Activated CD4-positive, CD25-positive, alpha-beta regulatory T cell treated with anti-CD3 and anti-CD28 coated beads, Interleukin-2, amount 50 U/mL, for 16 hours (primary cell): ENCODE measurements around the gene HEPN1.

ENCODE experiments used
- DNase-seq: peaks from one replicate; pipeline ENCODE4 v3.0.0-alpha.2; 2020; ENCODE audit warnings: low read depth, low spot score

HEPN1 gene

GRCh38 chr11:124899383-124900145, 19.5 kb upstream of the HEPN1 start:
- DNase-seq: no peak

GRCh38 chr11:124900464-124900863, 18.6 kb upstream of the HEPN1 start:
- DNase-seq: no peak

DNA sequence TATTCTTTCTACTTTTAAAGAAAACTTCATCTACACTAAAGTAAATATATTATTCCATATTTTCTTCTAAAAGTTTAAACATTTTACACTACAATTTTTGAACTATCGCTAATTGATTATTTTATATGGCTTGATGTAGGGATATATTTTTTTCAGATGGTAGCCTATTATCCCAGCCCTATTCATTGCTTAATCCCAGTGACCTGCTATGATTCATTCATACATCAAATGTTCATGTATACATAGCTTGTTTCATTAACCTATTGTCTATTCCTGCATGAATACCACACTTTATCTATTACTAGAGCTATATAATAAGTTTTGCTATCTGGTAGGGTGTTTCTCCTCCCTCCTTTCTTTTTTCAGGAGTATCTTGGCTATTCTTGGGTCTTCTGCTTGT, 16.4 kb upstream of the HEPN1 start:
- DNase-seq: no peak

DNA sequence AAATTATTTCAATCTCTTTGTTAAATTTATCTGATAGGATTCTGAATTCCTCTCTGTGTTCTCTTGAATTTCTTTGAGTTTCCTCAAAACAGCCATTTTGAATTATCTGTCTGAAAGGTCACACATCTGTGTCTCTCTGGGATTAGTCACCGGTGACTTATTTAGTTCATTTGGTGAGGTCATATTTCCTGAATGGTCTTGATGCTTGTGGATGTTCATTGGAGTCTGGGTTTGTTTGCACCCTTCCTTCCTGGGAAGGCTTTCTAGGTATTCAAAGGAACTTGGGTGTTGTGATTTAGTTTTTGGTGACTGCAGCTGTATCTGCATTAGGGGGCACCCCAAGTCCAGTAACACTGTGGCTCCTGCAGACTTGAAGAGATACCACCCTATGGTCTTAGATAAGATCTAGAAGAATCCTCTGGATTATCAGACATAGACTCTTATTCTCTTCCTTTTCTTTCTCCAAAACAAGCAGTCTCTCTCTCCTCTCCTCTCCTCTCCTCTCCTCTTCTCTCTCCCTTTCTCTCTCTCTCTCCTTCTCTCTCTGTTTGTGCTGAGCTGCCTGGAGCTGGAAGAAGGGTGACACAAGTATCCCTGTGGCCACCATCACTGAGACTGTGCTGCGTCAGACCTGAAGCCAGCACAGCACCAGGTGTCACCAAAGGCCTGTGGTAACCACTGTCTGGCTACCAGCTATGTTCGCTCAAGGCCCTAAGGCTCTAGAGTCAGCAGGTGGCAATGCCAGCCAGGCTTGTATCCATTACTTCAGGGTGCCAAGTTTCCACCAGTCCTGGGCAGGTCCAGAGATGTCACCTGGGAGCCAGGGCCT, 3.3 kb upstream of the HEPN1 start:
- no peak for DNase-seq

DNA sequence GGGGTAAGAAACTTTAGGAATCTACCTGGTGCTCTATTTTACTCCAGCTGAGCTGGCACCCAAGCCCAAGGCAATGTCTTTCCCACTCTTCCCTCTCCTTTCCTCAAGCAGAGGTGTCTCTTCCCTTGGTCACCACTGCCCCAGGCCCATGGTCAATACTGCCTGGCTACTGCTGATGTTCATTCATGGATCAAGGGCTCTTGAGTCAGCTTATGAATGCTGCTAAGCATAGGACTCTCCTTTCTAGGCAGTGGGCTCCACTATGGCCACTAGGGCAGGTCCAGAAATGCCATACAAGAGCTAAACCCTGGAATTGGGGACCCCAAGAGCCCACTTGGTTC, 2.7 kb upstream of the HEPN1 start:
- DNase-seq: no peak

GRCh38 chr11:124917115-124917637, 1.9 kb upstream of the HEPN1 start:
- DNase-seq: no peak

DNA sequence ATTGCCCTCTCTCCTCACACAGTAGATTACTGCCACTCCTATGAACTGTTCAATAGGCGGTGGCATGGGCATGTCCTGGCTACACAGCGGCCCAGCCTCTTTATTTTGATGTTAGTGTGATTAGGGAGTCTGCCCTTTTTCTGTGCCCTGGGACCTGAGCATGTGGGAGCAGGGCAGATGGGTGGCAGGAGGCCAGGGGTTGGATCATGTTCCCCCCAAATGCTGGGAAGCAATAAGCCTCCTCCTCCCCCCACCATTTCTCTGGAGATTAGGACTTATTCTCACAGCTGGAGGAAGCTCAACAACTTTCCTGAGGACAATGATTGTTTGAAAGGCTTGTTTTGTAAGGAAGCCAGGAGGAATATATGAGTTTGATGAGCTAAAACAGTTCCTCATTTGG, 848 bp downstream of the HEPN1 start:
- no peak for DNase-seq

DNA sequence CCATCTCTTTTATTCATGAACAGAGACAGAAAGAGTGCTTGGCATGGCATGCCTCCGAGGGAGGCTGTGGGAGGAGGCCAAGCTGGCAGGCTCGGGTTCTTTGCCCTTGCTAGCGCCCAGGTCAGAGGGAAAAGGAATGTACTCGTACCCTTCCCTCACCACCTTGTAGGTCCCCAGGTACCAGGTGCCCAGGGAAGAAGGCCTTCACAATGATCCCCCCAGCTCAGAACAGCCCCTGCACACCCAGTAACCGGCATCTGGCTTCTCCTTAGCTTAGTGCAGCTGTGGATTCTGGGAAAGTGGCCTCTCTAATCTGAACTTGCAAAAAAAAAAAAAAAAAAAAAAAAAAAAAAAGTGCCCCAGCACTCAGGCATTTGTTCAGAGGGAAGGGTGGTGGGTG, 1.3 kb downstream of the HEPN1 start:
- no peak for DNase-seq

GRCh38 chr11:124920870-124921609, 2.0 kb downstream of the HEPN1 start:
- peak; percentile 36 for DNase-seq

- no peak for DNase-seq
Measured at GRCh38 chr11:124922831-124923230, 3.8 kb downstream of the HEPN1 start.

GRCh38 chr11:124923296-124923695, 4.2 kb downstream of the HEPN1 start:
- DNase-seq: no peak

- DNase-seq: no peak
Measured at GRCh38 chr11:124928942-124929665, 10.1 kb downstream of the HEPN1 start.

- DNase-seq: no peak
Measured at GRCh38 chr11:124930799-124931198, 11.7 kb downstream of the HEPN1 start.

GRCh38 chr11:124934862-124935547, 16.0 kb downstream of the HEPN1 start:
- DNase-seq: no peak

GRCh38 chr11:124935548-124936514, 16.8 kb downstream of the HEPN1 start, which contains the start of gene HEPACAM:
TSS of gene HEPACAM (minus strand) at chr11:124936047. CDS start at chr11:124936006, 41 bp downstream.
- no peak for DNase-seq

- no peak for DNase-seq
Measured at GRCh38 chr11:124937336-124937935, 18.4 kb downstream of the HEPN1 start.

GRCh38 chr11:124938206-124938765, 19.2 kb downstream of the HEPN1 start:
- no peak for DNase-seq

- no peak for DNase-seq
Measured at GRCh38 chr11:124938970-124939369, 19.9 kb downstream of the HEPN1 start.

DNA sequence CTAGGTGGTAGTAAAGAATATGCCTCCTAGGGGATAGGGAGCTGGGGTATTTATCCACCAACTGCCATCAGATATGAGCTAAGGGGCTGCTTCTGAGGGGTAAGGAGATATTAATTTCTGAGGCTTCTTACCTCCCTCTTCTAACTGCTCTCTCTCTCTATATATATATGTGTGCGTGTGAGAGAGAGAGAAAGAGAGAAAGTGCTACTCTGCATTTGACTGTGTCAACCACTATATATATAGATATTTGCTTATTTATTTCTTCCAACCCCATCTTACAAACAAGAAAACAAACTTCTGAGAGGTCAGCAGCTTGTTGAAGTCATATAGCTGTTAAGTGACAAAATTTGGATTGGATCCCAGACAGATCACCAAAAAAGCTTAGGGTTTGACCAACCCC, 22.7 kb downstream of the HEPN1 start:
- DNase-seq: no peak
